Choroid plexus epithelial cell (primary cell): ENCODE data around the gene EEF1AKMT3.

Source experiments
- DNase-seq: peaks from one replicate; pipeline ENCODE4 v3.0.0-alpha.2; 2010; ENCODE audit warnings: low read depth
- H3K4me3 ChIP-seq: 2 replicates; pipeline ENCODE4 v1.5.1; 2011; ENCODE audit warnings: low read depth, mild to moderate bottlenecking, control low read depth, low read length, moderate library complexity
- CTCF ChIP-seq: conservative IDR thresholded peaks from 2 replicates; pipeline ENCODE4 v1.5.1; 2011; ENCODE audit warnings: low read depth, mild to moderate bottlenecking, control low read depth, inconsistent platforms, low read length, moderate library complexity

EEF1AKMT3 gene

GRCh38 chr12:57735952-57736740 is 36.3 kb upstream of the EEF1AKMT3 start:
- TF ChIP-seq CTCF: peak; percentile 59
- peak overlapping the region; percentile 39 for H3K4me3 ChIP-seq
- DNase-seq: peak; percentile 45

GRCh38 chr12:57736741-57737466 is 35.5 kb upstream of the EEF1AKMT3 start:
- no peak for TF ChIP-seq CTCF
- no peak overlapping the region for H3K4me3 ChIP-seq
- no peak for DNase-seq

GRCh38 chr12:57737467-57738460 is 34.6 kb upstream of the EEF1AKMT3 start:
- peak; percentile 44 for TF ChIP-seq CTCF
- peak overlapping the region; percentile 11 for H3K4me3 ChIP-seq
- DNase-seq: no peak

GRCh38 chr12:57738661-57739237 is 33.7 kb upstream of the EEF1AKMT3 start, which contains the start of gene AGAP2:
AGAP2 (minus strand) TSS chr12:57738742; CDS start chr12:57738246, 496 bp downstream.
- TF ChIP-seq CTCF: no peak
- no peak for DNase-seq
- peak within 1 kb of the TSS; percentile 11 for H3K4me3 ChIP-seq

- no peak for DNase-seq
- TF ChIP-seq CTCF: no peak
- H3K4me3 ChIP-seq: no peak overlapping the region
Observed at GRCh38 chr12:57739387-57739786, 33.0 kb upstream of the EEF1AKMT3 start.

- TF ChIP-seq CTCF: no peak
- no peak for DNase-seq
- H3K4me3 ChIP-seq: no peak overlapping the region
Observed at GRCh38 chr12:57739914-57740538, 32.4 kb upstream of the EEF1AKMT3 start.
